Measurements from ENCODE around the gene ENOSF1.

DNA sequence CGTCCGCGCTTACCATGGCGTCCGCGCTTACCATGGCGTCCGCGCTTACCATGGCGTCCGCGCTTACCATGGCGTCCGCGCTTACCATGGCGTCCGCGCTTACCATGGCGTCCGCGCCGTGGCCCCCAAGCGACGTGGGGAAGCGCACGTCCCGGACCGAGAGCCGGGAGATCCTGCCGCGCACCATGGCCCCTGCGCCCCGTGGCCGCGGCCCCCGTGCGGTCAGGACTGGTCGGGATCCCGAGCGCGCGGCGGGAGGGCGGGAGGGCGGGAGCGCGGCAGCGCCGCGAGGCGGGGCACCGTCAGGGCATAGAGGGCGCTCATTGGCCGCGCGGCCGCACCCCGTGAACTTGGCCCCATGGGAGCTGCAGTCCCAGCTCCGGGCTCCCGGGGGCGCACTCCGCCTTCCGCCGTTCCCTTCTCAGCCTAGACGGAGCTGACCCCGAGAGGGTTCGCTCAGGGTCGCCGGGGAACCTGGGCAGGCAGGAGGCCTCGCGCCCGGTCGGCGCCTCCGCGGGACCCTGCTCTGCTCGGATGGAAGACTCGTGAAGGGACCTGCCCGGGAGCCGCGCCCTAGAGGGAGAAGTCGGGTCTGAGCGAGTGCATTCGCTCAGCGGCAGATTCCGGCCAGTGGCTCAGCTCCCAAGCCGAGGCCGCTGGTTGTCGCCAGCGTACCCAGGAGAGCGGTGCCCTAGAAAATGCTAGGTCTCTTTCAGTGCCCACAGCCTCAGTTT is at the start of gene ENOSF1:
- TF ChIP-seq, protein P1, sequence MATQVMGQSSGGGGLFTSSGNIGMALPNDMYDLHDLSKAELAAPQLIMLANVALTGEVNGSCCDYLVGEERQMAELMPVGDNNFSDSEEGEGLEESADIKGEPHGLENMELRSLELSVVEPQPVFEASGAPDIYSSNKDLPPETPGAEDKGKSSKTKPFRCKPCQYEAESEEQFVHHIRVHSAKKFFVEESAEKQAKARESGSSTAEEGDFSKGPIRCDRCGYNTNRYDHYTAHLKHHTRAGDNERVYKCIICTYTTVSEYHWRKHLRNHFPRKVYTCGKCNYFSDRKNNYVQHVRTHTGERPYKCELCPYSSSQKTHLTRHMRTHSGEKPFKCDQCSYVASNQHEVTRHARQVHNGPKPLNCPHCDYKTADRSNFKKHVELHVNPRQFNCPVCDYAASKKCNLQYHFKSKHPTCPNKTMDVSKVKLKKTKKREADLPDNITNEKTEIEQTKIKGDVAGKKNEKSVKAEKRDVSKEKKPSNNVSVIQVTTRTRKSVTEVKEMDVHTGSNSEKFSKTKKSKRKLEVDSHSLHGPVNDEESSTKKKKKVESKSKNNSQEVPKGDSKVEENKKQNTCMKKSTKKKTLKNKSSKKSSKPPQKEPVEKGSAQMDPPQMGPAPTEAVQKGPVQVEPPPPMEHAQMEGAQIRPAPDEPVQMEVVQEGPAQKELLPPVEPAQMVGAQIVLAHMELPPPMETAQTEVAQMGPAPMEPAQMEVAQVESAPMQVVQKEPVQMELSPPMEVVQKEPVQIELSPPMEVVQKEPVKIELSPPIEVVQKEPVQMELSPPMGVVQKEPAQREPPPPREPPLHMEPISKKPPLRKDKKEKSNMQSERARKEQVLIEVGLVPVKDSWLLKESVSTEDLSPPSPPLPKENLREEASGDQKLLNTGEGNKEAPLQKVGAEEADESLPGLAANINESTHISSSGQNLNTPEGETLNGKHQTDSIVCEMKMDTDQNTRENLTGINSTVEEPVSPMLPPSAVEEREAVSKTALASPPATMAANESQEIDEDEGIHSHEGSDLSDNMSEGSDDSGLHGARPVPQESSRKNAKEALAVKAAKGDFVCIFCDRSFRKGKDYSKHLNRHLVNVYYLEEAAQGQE (IDR thresholded peaks at IDR 0.05; ENCODE audit: low read depth, low read length) = no peak
- TF ChIP-seq, protein P2, sequence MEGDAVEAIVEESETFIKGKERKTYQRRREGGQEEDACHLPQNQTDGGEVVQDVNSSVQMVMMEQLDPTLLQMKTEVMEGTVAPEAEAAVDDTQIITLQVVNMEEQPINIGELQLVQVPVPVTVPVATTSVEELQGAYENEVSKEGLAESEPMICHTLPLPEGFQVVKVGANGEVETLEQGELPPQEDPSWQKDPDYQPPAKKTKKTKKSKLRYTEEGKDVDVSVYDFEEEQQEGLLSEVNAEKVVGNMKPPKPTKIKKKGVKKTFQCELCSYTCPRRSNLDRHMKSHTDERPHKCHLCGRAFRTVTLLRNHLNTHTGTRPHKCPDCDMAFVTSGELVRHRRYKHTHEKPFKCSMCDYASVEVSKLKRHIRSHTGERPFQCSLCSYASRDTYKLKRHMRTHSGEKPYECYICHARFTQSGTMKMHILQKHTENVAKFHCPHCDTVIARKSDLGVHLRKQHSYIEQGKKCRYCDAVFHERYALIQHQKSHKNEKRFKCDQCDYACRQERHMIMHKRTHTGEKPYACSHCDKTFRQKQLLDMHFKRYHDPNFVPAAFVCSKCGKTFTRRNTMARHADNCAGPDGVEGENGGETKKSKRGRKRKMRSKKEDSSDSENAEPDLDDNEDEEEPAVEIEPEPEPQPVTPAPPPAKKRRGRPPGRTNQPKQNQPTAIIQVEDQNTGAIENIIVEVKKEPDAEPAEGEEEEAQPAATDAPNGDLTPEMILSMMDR (IDR thresholded peaks at IDR 0.05) = peak; percentile 55
- no peak for TF ChIP-seq FOXM1 (IDR thresholded peaks at IDR 0.05; ENCODE audit: low read depth)
- no peak for TF ChIP-seq CHD2 (IDR thresholded peaks at IDR 0.05; ENCODE audit: low read length, partially characterized antibody)
- no peak for TF ChIP-seq MXI1 (IDR thresholded peaks at IDR 0.05; ENCODE audit: low read depth, low read length)
- peak; percentile 36; the same call in 1 of the 2 replicates for TF ChIP-seq POLR2AphosphoS5 (IDR thresholded peaks at IDR 0.05; ENCODE audit: low read depth, low read length)
- TF ChIP-seq RAD21 (IDR thresholded peaks at IDR 0.05; ENCODE audit: low read length) = no peak; the same call in 1 of the 2 replicates
- TF ChIP-seq EZH2phosphoT487 (IDR thresholded peaks at IDR 0.05; ENCODE audit: borderline replicate concordance, low read depth) = no peak
- TF ChIP-seq RXRA (IDR thresholded peaks at IDR 0.05; ENCODE audit: borderline replicate concordance, low read depth) = no peak
- TF ChIP-seq JUND (IDR thresholded peaks at IDR 0.05) = no peak
- no peak for TF ChIP-seq RFX5 (IDR thresholded peaks at IDR 0.05; ENCODE audit: low read length)

Data from SK-N-SH (cell line).